Femur (tissue), 1 donor: ENCODE data around the gene VASH2.
A peak's percentile ranks its signal among the peaks of the same experiment; 100 is the strongest.
"Not testable (repeated sequence)": the region's sequence is repeated elsewhere in the genome, so short reads cannot be mapped to it uniquely, and the experiment has no call there.

Experiments
- DNase-seq: peaks from one replicate; pipeline ENCODE4 v3.0.0-alpha.2; 2017

The VASH2 gene

DNA sequence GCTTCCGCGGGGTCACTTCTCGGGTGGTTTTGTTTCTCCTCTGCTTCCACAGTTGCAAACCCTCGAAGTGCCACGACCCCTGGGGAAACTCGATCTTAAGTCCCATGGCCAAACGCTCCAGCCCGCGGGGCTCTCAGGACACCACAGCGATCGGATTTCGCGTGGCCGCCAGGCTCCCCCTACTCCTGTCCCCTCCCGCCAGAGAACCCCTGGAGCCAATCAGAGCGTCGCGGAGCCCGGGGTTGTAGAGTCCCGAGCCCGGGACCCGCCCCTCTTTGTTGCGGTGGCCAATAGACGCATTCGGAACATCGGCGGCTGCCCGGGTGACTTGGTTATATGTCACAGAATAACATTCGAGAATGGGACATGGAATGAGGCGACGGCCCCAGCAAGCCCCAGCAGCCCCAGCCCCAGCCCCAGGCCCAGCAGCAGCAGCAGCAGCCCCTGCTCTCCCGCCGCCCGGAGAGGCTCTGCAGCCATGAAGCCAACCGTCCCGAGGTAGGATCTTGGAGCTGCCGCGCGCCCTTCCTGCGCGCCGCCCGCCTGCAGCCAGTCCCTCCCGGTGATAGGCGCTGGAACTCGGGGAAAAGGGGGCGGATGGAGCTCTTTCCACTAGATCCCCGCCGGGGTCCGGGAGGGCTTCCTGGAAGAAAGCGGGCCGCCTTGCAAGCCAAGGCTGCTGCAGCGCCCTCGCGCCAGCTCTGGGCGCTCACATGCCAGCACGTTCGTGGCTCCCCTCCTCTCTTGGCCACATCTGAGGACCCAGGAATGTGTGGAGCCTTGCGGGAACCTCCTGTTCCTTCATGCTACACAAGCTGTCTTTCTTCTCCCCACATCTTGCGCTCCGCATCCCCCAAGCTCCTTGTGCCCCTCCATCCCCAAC is at the start of gene VASH2:
TSS of gene VASH2 (plus strand) at position 299 of the 883 bp plus-strand sequence. CDS start 1,002 bp downstream, outside the sequence.
- peak; percentile 94 for DNase-seq

DNA sequence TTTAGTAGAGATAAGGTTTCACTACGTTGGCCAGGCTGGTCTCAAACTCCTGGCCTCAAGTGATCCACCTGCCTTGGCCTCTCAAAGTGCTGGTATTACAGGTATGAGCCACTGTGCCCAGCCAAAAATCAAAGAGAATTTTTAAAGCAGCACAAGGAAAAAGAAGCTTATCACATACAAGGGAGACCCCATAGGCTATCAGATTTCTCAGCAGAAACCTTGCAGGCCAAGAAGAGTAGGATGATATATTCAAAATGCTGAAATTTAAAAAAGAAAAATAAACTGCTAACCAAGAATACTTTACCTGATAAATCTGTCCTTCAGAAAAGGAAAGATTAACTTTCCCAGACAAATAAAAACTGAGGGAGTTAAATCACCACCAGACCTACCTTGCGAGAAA is 49.1 kb upstream of the VASH2 start:
- DNase-seq, result no peak

DNA sequence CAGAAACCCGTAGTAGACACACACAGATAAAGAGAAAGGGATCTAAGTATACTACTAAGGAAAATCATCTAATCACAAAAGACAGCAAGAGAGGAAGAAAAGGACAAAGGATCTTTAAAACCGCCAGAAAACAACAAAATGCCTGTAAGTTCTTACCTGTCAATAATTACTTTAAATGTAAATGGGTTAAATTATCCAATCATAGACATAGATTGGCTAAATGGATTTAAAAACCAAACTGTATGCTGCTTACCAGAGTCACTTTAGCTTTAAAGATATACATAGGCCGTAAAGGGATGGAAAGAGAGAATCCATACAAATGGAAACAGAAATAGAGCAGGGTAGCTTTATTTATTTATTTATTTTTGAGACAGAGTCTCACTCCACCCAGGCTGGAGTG is 48.3 kb upstream of the VASH2 start:
- DNase-seq, result no peak

DNA sequence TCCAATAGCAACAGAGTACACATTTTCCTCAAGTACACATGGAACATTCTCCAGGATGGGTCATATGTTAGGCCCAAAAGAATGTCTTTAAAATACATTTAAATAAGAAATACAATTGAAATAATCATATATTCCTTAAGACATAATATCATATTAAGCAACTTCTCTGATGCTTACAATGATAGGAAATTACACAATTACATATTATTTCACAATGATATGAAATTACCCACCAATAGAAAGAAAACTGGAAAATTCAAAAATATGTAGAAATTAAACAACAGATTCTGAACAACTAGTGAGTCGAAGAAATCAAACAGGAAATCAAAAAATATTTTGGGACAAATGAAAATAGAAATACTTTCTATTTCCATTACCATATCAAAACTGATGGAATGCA is 46.7 kb upstream of the VASH2 start:
- no peak for DNase-seq

DNA sequence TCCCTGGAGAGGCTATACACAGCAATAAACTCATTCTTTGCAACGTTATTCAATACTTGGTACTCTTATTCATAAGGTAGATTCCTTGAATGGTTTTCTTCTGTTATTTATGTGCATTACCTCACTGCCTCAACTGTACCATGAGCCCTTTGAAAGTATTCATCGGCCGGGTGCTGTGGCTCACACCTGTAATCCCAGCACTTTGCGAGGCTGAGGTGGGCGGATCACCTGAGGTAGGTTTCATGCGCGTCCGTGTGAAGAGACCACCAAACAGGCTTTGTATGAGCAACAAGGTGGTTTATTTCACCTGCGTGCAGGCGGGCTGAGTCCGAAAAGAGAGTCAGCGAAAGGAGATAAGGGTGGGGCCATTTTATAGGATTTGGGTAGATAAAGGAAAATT is 42.3 kb upstream of the VASH2 start:
- DNase-seq, result not testable (repeated sequence)

DNA sequence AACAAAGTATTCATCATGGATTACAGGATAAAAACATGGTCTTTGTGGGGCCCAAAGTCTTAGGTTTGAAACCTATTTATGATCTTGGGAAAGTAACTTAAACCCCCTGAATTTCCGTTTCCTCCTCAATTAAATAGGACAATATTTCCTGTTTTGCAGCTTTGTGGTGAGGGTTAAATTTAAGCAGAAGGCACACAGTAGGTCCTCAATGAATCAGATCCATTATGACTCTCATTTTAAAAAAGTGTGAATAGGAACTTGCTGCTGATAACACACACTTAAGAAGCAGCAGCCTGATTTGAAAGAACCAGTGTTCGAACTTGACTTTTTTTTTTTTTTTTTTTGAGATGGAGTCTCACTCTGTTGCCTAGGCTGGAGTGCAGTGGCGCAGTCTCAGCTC is 41.4 kb upstream of the VASH2 start:
- DNase-seq, result no peak

DNA sequence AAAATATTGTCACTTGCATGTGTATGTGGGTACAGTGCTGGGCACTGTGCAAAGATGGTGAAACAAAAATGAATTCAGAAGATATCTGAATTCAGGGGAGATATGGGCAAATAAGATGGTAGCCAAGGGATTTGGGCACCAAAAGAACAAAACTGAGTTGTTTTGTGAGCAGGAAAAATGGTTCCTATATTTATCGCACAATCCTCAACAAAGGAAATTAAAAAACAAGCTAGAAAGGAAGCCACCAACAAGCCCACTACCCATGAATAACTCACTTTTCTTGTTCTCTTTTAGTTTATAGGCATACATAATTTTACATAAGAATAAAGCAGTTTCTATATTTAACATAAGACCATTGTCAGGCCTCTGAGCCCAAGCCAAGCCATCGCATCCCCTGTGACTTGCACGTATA is 40.7 kb upstream of the VASH2 start:
- no peak for DNase-seq

DNA sequence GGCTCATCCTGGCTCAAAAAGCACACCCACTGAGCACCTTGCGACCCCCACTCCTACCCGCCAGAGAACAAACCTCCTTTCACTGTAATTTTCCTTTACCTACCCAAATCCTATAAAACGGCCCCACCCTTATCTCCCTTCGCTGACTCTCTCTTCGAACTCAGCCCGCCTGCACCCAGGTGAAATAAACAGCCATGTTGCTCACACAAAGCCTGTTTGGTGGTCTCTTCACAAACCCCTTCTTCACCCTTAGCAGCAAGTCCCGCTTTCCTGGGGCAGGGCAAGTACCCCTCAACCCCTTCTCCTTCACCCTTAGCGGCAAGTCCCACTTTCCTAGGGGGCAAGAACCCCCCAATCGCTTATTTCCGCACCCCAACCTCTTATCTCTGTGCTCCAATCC is 40.1 kb upstream of the VASH2 start:
- DNase-seq, result not testable (repeated sequence)

DNA sequence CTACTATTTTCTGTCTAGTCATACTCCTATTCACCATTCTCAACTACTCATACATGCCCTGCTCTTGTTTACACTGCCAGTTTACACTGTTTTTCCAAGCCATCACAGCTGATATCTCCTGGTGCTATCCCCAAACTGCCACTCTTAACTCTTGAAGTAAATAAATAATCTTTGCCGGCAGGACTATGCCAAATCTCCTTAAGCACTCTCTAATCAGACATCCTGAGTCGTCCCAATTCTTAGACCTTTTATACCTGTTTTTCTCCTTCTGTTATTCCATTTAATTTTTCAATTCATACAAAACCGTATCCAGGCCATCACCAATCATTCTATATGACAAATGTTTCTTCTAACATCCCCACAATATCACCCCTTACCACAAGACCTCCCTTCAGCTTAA is 36.7 kb upstream of the VASH2 start:
- DNase-seq, result not testable (repeated sequence)

DNA sequence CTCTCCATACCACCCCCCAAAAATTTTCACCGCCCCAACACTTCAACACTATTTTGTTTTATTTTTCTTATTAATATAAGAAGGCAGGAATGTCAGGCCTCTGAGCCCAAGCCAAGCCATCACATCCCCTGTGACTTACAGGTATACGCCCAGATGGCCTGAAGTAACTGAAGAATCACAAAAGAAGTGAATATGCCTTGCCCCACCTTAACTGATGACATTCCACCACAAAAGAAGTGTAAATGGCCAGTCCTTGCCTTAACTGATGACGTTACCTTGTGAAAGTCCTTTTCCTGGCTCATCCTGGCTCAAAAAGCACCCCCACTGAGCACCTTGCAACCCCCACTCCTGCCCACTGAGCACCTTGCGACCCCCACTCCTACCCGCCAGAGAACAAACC is 36.2 kb upstream of the VASH2 start:
- not testable (repeated sequence) for DNase-seq

DNA sequence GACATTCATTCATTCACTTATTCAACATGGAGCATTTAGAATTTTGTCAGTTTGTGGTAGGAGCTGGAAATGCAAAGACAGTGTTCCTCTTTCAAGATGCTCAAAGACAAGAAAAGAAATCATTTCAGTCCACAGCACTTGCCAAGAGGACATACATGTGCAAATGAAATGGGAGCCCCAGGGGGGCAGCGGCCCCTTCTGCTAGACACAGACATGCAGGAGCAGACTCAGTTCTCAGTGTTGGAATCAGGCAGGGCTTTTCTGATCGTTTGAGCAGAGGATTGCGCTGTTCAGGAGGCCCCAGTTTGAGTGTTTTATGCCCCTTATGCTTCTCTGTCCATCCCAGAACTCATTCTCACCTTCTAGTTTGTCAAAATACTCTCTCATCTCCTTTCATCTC is 35.6 kb upstream of the VASH2 start:
- DNase-seq, result no peak

DNA sequence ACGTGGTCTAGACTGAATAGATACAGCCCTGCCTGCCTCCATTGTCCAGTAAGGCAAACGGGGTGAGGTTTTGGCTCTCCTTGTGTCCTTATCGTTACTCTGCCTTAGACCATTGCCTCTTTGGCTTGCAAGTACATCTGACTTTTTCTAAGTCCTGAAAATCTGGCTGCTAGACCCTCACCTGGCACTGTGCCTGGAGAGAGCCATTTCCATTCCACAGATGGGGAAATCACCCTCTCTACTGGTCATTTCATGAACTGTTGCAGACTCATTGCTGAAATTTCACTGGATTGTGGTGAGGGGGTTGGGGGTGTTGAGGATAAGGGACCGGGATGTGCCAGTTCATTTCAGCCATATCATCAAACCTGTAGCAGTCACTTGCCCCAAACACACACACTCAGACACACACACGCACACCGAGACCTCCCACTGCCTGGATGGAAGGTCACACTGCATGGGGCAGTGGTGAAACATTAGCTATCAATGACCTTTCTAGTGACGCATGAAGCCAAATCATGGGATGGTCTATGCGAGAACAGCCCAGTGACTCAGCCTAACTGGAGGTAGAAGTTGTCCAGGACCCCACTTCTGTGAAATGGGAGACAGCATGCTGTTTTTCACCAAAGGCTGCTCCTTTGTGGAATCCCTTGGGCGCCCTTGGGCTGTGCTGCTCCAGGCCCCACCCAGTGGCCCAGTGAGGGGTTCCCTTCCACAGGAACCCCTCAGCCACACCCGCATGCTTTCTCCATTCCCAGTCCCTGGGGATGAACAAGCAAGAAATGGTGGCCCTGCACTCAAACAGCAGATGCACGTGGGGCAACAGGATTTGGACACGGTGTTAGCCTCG is 34.9 kb upstream of the VASH2 start:
- peak; percentile 90 for DNase-seq

DNA sequence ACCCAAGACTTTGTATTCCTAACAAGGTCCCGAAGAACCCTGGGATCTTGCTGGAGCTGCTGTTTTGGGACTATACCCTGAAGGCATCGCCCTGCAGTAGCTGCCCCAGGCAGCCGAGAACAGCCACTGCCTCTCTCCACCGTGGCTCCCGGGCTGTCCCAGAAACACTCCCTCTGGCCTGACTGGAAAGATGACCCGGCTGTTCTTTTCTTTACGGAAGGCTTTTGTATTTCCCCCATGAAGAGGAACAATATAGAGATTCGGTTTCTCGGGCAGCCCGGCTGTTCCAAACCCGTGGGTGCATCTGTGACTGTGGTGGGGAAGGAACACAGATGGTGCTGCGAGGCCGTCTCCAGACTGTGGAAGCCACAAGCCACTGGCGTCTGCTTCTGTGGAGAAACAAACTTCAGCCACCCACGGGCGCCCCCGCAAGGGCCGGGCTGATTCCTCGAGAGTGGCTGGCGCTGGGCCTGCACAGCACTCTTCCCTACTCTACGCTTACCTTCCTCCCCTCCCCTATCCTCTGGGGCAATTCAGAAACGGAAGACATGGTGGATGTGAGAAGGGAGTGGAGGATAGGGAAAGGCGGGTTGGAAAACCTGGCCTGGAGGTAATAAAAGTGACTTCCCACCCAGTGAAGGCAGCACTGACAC is 33.7 kb upstream of the VASH2 start:
- peak; percentile 56 for DNase-seq

DNA sequence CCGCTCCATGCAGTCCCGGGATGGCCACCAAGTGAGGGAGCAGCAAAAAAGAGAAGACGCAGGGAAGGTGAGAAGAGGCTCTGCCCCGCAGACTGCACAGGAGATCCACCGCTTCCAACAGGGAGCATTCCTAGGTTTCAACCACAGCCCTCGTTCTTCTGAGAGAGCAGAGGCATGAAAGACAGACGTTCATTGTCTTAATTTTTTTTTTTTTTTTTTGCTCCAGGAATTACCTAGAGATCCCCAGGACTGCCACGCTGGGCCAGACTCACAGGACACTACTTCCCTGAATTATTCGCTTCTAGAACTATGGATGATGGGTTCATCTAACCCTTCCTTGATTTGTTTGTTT is 33.2 kb upstream of the VASH2 start:
- DNase-seq, result no peak

DNA sequence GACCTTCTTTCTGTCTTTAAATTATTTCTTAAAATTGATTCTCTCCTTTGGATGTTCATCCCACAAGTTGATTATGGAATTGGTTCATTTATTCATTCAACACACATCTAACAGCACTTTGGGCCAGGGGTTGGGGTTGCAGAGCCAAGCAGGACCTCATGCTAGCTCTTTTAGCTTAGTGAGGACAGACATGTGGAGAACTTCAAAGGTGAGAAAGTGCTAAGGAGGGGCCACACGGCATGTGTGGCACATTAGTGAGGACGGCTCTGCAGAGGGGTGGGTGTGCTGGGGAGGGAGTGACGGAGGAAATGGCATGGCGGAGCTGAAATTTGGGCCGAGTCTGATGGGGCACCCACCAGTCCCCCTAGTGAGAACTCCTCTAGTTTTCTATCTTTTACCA is 32.5 kb upstream of the VASH2 start:
- no peak for DNase-seq

DNA sequence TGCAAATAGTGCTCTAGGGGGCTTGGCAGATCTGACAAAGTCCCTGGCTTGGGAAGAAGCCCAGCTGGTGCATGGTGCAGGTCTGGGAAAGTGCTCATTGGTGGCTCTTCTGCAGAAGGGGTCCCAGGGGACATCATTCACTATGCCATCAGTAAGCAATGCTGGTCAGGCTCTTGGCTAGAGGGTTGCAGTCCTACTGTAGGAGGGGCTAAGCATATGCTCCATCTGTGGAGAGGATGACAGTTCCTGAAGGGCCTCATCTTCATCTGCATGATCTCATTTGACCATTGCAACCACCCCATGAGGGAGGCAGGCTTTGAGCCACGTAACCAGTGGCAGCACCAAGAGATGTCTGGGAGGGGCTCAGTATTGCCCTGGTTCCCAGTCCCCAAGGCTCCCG is 31.5 kb upstream of the VASH2 start:
- DNase-seq, result no peak

DNA sequence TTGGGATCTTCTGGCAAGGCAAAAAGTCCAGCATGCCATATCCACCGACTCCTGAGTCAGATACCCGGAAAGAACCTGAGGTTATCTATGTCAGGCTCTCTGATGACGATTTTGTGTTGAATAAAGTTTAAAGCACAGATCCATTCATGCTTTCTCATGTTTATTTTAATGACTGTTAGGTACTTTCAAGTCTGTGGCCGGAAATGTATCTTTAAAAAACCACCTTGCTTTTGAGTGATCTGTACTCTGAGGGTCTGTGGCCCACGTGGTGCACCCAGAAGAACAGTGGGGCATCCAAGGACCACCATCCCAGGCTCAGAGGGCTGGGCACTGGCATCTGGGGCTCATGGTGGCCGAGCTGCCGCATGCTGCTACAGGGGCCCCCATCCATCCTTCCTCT is 30.1 kb upstream of the VASH2 start:
- no peak for DNase-seq

DNA sequence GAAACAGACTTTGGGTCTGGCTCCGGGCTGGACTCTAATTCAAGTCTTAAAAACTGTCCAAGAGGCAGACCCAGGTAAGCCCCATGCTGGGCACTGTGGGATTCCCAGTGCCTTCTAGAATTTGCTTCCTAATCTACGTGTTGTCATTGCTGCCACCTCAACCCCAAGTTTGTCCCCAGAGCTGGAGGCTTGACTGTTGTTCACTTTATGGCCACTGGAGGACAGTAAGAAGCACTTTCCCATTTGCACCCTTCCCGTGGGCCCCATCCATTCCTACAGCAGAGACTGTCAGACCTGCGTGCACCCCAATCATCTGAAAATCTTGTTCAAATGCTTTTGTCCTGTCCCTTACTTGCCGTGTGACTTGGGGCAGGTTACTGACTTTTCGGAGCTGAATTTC is 29.4 kb upstream of the VASH2 start:
- no peak for DNase-seq

DNA sequence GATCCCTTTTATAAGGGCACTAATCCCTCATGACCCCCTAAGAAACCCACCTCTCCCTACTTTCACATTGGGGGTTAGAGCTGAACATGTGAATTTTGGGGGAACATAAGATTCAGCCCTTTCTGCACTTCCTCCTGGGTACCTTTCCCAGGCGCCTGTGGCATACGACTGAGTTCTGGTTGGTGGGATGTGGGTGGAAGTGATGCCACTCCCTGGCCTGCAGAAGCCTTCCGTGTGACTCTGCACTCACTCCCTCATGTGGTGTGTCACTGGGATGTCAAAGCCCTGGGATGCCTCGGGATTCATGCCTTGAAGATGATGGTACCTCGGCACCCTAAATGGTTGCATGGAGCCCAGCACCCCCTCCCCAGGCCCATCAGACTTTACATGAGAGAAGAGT is 28.3 kb upstream of the VASH2 start:
- DNase-seq, result no peak

DNA sequence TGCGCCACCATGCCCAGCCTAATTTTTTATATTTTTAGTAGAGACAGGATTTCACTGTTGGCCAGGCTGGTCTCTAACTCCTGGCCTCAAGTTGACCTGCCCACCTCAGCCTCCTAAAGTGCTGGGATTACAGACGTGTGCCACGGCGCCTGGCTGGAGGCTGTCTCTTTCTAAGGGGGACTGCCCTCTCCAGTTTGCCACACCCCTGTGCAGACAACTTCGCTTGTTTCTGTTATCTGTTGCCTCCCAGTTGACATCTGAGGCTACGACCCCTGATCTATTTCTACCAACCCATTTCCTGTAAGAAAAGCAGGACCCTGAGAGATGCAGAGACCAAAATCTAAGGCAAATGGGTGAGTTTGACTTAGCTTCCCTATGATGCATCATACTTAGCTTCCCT is 24.0 kb upstream of the VASH2 start:
- DNase-seq, result no peak

DNA sequence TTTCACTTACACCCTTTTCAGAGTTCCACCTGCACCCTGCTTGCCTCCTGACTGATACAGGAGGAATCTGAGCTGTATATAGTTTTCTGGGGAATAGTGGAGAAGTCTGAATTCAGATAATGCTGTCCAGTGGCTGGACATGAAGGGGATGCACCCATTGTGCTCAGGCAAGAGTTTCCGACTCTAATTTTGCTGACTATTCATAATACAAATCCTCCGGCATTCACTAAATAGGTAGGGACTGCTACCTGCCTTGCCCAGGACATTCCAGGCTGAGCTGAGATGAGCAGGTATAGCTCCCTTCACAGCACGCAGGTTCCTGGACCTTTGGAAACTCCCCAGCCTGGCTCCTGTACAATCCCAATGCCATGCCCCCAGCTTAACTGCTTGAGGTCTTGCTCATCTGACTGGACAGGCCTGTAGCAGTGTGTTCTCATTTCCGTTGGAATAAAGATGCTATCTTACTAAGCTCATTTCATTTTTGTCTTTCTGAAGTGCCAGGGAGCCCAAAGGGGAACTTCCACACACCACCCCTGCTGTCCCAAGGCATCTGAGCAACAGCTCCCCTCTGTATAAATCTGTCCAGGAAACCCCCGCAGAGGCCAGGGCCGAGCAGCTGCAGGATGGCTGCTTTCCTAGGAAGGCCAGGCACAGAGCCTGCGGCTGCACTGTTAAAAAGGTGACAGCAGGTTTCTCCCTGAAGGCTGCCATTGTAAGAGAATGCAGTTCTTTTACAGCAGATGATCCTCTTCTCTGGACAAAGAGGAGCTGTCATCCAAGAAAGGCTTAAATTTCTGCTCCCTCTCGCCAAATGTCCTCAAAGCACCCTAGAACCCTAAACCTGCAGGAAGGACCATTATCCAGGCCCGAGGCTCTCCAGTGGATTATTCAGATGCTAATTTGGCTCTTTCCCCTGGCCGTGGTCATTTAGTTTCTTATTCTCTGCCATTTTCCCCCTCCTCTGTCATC is 21.7 kb upstream of the VASH2 start:
- peak; percentile 52 for DNase-seq

DNA sequence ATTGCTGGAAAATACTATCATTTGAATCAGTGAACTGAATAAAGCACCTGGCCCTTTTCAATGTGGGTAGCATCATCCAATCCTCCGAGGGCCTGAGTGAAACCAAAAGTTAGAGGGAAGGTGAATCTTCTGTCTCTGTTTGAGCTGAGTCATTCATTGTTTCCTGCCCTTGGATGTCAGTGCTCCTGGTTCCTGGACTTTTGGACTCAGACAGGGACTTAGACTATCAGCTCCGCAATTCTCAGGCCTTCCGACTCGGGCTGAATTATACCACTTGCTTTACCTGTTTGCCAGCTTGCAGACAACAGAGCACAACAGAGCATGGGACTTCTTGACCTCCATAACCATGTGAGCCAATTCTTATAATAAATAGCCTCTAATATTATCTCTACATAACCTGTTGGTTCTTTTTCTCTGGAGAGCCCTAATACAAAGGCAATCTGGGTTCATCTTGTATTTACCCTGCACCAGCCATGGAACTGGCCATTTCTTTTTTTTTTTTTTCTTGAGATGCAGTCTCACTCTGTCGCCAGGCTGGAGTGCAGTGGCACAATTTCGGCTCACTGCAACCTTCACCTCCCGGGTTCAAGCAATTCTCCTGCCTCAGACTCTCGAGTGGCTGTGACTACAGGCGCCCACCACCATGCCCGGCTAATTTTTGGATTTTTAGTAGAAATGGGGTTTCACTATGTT is 19.2 kb upstream of the VASH2 start:
- DNase-seq, result no peak
